H1 (cell line): ENCODE measurements around the gene NKX2-4. TPM values are rescaled to one million over a fixed set of nuclear protein-coding genes. Genes with fewer than 3 reads are reported as not detected.

Experiments
- CTCF ChIA-PET: fragments of 300-600 bp; sonication (Branson Sonifier 250); formaldehyde crosslinking; loops from one replicate; lab custom pipeline; 2021; ENCODE audit not compliant: partially characterized antibody; lab: Charles Lee
- POLR2A ChIA-PET: fragments of 300-600 bp; sonication (Branson Sonifier 250); formaldehyde crosslinking; loops from one replicate; lab custom pipeline; 2021; ENCODE audit warnings: inconsistent platforms; ENCODE audit not compliant: partially characterized antibody; lab: Charles Lee
- DNase-seq, 2 experiments: peaks; one replicate each; pipeline versions ENCODE4 v3.0.0 to v3.0.0-alpha.2; 2010 to 2022; ENCODE audit warnings: low spot score in 2 of 2, low read depth in 1 of 2, mixed read lengths in 1 of 2
- FAIRE-seq: peaks from 2 replicates; lab custom pipeline; 2011; peaks lifted over from hg19 to GRCh38; lab: Jason Lieb, UNC
- H2AFZ ChIP-seq: 2 replicates; pipeline ENCODE4 v1.8.1; 2012; ENCODE audit warnings: low read length, inconsistent platforms
- H2AK5ac ChIP-seq: 2 replicates; pipeline ENCODE4 v1.6.1; 2013; ENCODE audit warnings: low read depth, low read length
- H2BK120ac ChIP-seq: replicated peaks from 2 replicates; pipeline ENCODE3; 2013; ENCODE audit warnings: low read depth, low read length, inconsistent platforms
- H2BK12ac ChIP-seq: 2 replicates; pipeline ENCODE4 v1.6.1; 2013; ENCODE audit warnings: low read depth, low read length
- H2BK15ac ChIP-seq: 2 replicates; pipeline ENCODE4 v1.6.1; 2013; ENCODE audit warnings: low read length
- H2BK20ac ChIP-seq: 2 replicates; pipeline ENCODE4 v1.6.1; 2013; ENCODE audit warnings: low read length
- H2BK5ac ChIP-seq: 2 replicates; pipeline ENCODE4 v1.6.1; 2013; ENCODE audit warnings: low read depth, low read length
- H3K14ac ChIP-seq: 2 replicates; pipeline ENCODE4 v1.6.1; 2013; ENCODE audit warnings: inconsistent platforms; ENCODE audit not compliant: insufficient read length
- H3K18ac ChIP-seq: 2 replicates; pipeline ENCODE4 v1.6.1; 2013; ENCODE audit warnings: low read length; ENCODE audit errors: extremely low read depth
- H3K23ac ChIP-seq: 2 replicates; pipeline ENCODE4 v1.6.1; 2013; ENCODE audit warnings: inconsistent platforms; ENCODE audit not compliant: insufficient read length
- H3K23me2 ChIP-seq: 2 replicates; pipeline ENCODE4 v1.6.1; 2013; ENCODE audit warnings: low read depth, low read length
- H3K27ac ChIP-seq: 2 replicates; pipeline ENCODE4 v1.6.1; 2011; ENCODE audit warnings: low read depth, low read length, inconsistent platforms
- H3K27me3 ChIP-seq, 4 experiments: replicated peaks in 1 of 4; 1 replicate in 1 of 4; 2 replicates in 3 of 4; pipeline versions ENCODE4 v1.6.1 to v1.8.1; 2011 to 2013; ENCODE audit warnings: low read length in 3 of 4, mild to moderate bottlenecking in 3 of 4, inconsistent platforms in 2 of 4, mixed read lengths in 2 of 4, moderate library complexity in 1 of 4; ENCODE audit not compliant: control insufficient read depth in 3 of 4, insufficient read depth in 3 of 4; ENCODE audit errors: extremely low read depth in 1 of 4
- H3K36me3 ChIP-seq, 4 experiments: 2 replicates each; pipeline versions ENCODE4 v1.6.1 to v1.8.1; 2011 to 2013; ENCODE audit warnings: mild to moderate bottlenecking in 4 of 4, low read length in 3 of 4, moderate library complexity in 2 of 4, control low read depth in 1 of 4, inconsistent platforms in 1 of 4; ENCODE audit not compliant: insufficient read depth in 4 of 4, control insufficient read depth in 2 of 4
- H3K4ac ChIP-seq: replicated peaks from 2 replicates; pipeline ENCODE3; 2013; ENCODE audit warnings: low read length, low read depth, mixed read lengths, inconsistent platforms; ENCODE audit not compliant: insufficient read length
- H3K4me1 ChIP-seq, 4 experiments: replicated peaks in 1 of 4; 1 replicate in 1 of 4; 2 replicates in 3 of 4; pipeline versions ENCODE4 v1.6.1 to v1.8.1; 2011 to 2013; ENCODE audit warnings: low read length in 3 of 4, inconsistent platforms in 2 of 4, mixed read lengths in 1 of 4; ENCODE audit not compliant: insufficient read depth in 4 of 4, control insufficient read depth in 3 of 4
- H3K4me2 ChIP-seq, 2 experiments: 2 replicates each; pipeline versions ENCODE4 v1.6.1 to v1.8.1; 2011 to 2013; ENCODE audit warnings: low read depth in 2 of 2, low read length in 2 of 2, control low read depth in 1 of 2, inconsistent platforms in 1 of 2, mild to moderate bottlenecking in 1 of 2; ENCODE audit not compliant: insufficient read depth in 1 of 2
- H3K4me3 ChIP-seq, 4 experiments: fragments of 200-600, 300-600 bp in 1 of 4; sonication (generic), shearing (Covaris generic), sonication (Bioruptor Twin) in 1 of 4; 2 replicates each; pipeline versions ENCODE4 v1.5.1 to v1.8.1; 2011 to 2016; ENCODE audit warnings: low read length in 4 of 4, low read depth in 3 of 4, control low read depth in 2 of 4, inconsistent platforms in 2 of 4, mild to moderate bottlenecking in 2 of 4, mixed read lengths in 1 of 4, moderate library complexity in 1 of 4; ENCODE audit not compliant: insufficient read depth in 2 of 4; ENCODE audit errors: extremely low read depth in 1 of 4
- H3K56ac ChIP-seq: replicated peaks from 2 replicates; pipeline ENCODE3; 2013; ENCODE audit warnings: low read depth, mild to moderate bottlenecking, mixed read lengths, low read length, inconsistent platforms; ENCODE audit not compliant: insufficient read length
- H3K79me1 ChIP-seq: 2 replicates; pipeline ENCODE4 v1.6.1; 2013; ENCODE audit warnings: low read depth, low read length, control low read depth
- H3K79me2 ChIP-seq, 2 experiments: 2 replicates each; pipeline versions ENCODE4 v1.6.1 to v1.8.1; 2012 to 2013; ENCODE audit warnings: low read length in 2 of 2, mild to moderate bottlenecking in 2 of 2, inconsistent platforms in 1 of 2; ENCODE audit not compliant: insufficient read depth in 2 of 2, control insufficient read depth in 1 of 2
- H3K9ac ChIP-seq, 4 experiments: replicated peaks in 1 of 4; 1 replicate in 1 of 4; 2 replicates in 3 of 4; pipeline versions ENCODE4 v1.6.1 to v1.8.1; 2011 to 2013; ENCODE audit warnings: low read depth in 3 of 4, low read length in 3 of 4, control low read depth in 2 of 4, mild to moderate bottlenecking in 2 of 4, moderate library complexity in 2 of 4, inconsistent platforms in 1 of 4; ENCODE audit errors: extremely low read depth in 1 of 4
- H3K9me3 ChIP-seq, 2 experiments: 2 replicates each; pipeline versions ENCODE4 v1.6.1 to v1.8.1; 2012 to 2013; ENCODE audit warnings: mild to moderate bottlenecking in 2 of 2, moderate library complexity in 2 of 2, control low read depth in 1 of 2, inconsistent platforms in 1 of 2, low read depth in 1 of 2, low read length in 1 of 2, mixed read lengths in 1 of 2; ENCODE audit not compliant: insufficient read depth in 2 of 2
- H4K20me1 ChIP-seq, 2 experiments: replicated peaks in 1 of 2; 2 replicates each; pipeline versions ENCODE3 to v1.8.1; 2011 to 2013; ENCODE audit warnings: inconsistent platforms in 2 of 2, low read length in 2 of 2, mild to moderate bottlenecking in 1 of 2; ENCODE audit not compliant: insufficient read depth in 2 of 2, control insufficient read depth in 1 of 2
- H4K5ac ChIP-seq: 2 replicates; pipeline ENCODE4 v1.6.1; 2013; ENCODE audit warnings: low read length, low read depth, mixed read lengths, inconsistent platforms; ENCODE audit not compliant: insufficient read length
- H4K8ac ChIP-seq: 2 replicates; pipeline ENCODE4 v1.8.0; 2013; ENCODE audit warnings: mild to moderate bottlenecking, moderate library complexity, low read length, inconsistent platforms; ENCODE audit not compliant: insufficient read depth; ENCODE audit errors: extremely low read depth
- H4K91ac ChIP-seq: replicated peaks from 2 replicates; pipeline ENCODE3; 2013; ENCODE audit warnings: low read length, mixed read lengths, inconsistent platforms; ENCODE audit not compliant: insufficient read length
- CBX5 ChIP-seq: fragments of 300-800, 300-1000 bp; sonication (generic); IDR thresholded peaks from 2 replicates; pipeline ENCODE4 v1.7.1; 2016; ENCODE audit warnings: antibody characterized with exemption, low read length, low read depth
- EZH2 ChIP-seq: fragments of 200-600 bp; sonication (generic); IDR thresholded peaks from 2 replicates; pipeline ENCODE4 v1.7.1; 2012; ENCODE audit warnings: low read depth, mild to moderate bottlenecking, moderate library complexity, low read length, inconsistent platforms; ENCODE audit not compliant: severe bottlenecking
- RBBP5 ChIP-seq: IDR thresholded peaks from 2 replicates; pipeline ENCODE4 v1.7.1; 2012; ENCODE audit warnings: low read depth, mild to moderate bottlenecking, inconsistent platforms, low read length, moderate library complexity, borderline replicate concordance
- SAP30 ChIP-seq: fragments of 300-600 bp; sonication (generic); IDR thresholded peaks from 2 replicates; pipeline ENCODE4 v1.7.1; 2012; ENCODE audit warnings: low read length, moderate library complexity, mild to moderate bottlenecking, inconsistent platforms; ENCODE audit not compliant: insufficient read depth, insufficient replicate concordance
- SRF ChIP-seq: IDR thresholded peaks from 2 replicates; pipeline ENCODE4 v1.6.1; 2011; ENCODE audit warnings: mild to moderate bottlenecking, low read depth, low read length, moderate library complexity
- WGBS, 2 experiments: shearing (Covaris generic) in 1 of 2; methylation state at CpG; one replicate each; pipeline versions ENCODE4 v1.1.6 to v1.1.7; 2013 to 2015; ENCODE audit warnings: low lambda C conversion rate in 2 of 2, mixed read lengths in 2 of 2, inconsistent platforms in 1 of 2, low coverage in 1 of 2, missing lambda C conversion rate in 1 of 2; ENCODE audit not compliant: insufficient replicate concordance in 2 of 2, insufficient coverage in 1 of 2, insufficient read length in 1 of 2; ENCODE audit errors: extremely low coverage in 1 of 2, missing lambda C conversion rate in 1 of 2; 5-methylcytosine and 5-hydroxymethylcytosine counted together
- polyA plus RNA-seq, 7 experiments: library from polyadenylated mRNA; depleted of rRNA in 3 of 7; stranded (reverse) in 5 of 7; unstranded in 2 of 7; fragments of >200 nt in 5 of 7; fragments of 200-250 nt in 2 of 7; gene quantifications; 1 replicate in 5 of 7; 2 replicates in 1 of 7; 4 replicates in 1 of 7; pipeline versions ENCODE4 v1.2.1 to v1.2.3, GENCODE V29; 2011 to 2013; ENCODE audit warnings: missing spikeins in 2 of 7, mixed read lengths in 2 of 7
- total RNA-seq: library from RNA; stranded (reverse); fragmentation: NEBNext Ultra II Directional; extraction: Animal tissue kit (Norgen Biotek cat#: 25700); gene quantifications from 2 replicates; pipeline ENCODE4 v1.2.1, GENCODE V29; 2021

The NKX2-4 gene
- total and polyA plus RNA-seq, 2 of the 8 experiments (the other 6 are each of a cell fraction or from before 2014, with no cell fraction given): 0.12 to 0.37 TPM

- no peak overlapping the region for H2BK5ac ChIP-seq
- H3K18ac ChIP-seq: no peak overlapping the region
- no peak overlapping the region for H2BK12ac ChIP-seq
- H2AK5ac ChIP-seq: no peak overlapping the region
- no peak overlapping the region for H3K27ac ChIP-seq
- peaks cover 0 to 4% (median 0%) of the 10 kb centered on the region in 4 experiments; a peak in 2 of 7 replicates for H3K4me1 ChIP-seq
- FAIRE-seq (no peak), DNase-seq (no peak)
- H3K79me1 ChIP-seq: no peaks in the 10 kb centered on the region
- H2AFZ ChIP-seq: no peak overlapping the region
- H2BK120ac ChIP-seq: no peak overlapping the region
- no peaks in the 10 kb centered on the region for H3K9me3 ChIP-seq
- no peaks in the 10 kb centered on the region for H3K79me2 ChIP-seq
- WGBS, 2 experiments: 99% methylated on average over 4 of the region's 4 CpGs; no CpG with 5 or more reads in 1 of the 2 experiments
- no peak overlapping the region for H4K8ac ChIP-seq
- no peak overlapping the region for H3K23ac ChIP-seq
- H3K27me3 ChIP-seq: no peaks in the 10 kb centered on the region
- H3K23me2 ChIP-seq: no peaks in the 10 kb centered on the region
- H2BK20ac ChIP-seq: no peak overlapping the region
- CTCF ChIA-PET: interaction anchor here (0.7 to 1.5 kb wide), 3 partner anchors 10 to 572 kb away, joined by 4 to 5 read pairs (median 4); no protein-coding TSS in a partner anchor
- no peak overlapping the region for H3K14ac ChIP-seq
- H4K5ac ChIP-seq: no peak overlapping the region
- H3K4me2 ChIP-seq: no peak overlapping the region
- no peak overlapping the region for H3K4me3 ChIP-seq
- H3K4ac ChIP-seq: no peak overlapping the region
- H2BK15ac ChIP-seq: no peak overlapping the region
- H3K36me3 ChIP-seq: no peaks in the 10 kb centered on the region
- H4K20me1 ChIP-seq: no peaks in the 10 kb centered on the region
- POLR2A ChIA-PET: interaction anchor here (1.4 kb wide), 1 partner anchor 130 kb away, joined by 3 read pairs; the partner anchor contains the start of gene XRN2
- no peak overlapping the region for H3K9ac ChIP-seq
- H4K91ac ChIP-seq: no peak overlapping the region
- no peak overlapping the region for H3K56ac ChIP-seq
- TF ChIP-seq SAP30 (no peak), SRF (no peak), EZH2 (no peak), CBX5 (no peak), RBBP5 (no peak)
Measured at GRCh38 chr20:21432911-21433310, 35.6 kb upstream of the NKX2-4 start.
